ENCODE data around the gene DLEU7. TPM values are rescaled to one million over a fixed set of nuclear protein-coding genes. Genes with fewer than 3 reads are reported as not detected.

Gene DLEU7
- not detected in 2 replicates for total RNA-seq

GRCh38 chr13:50843257-50844083, at the start of gene DLEU7:
Gene DLEU7 (minus strand): TSS chr13:50843692. CDS start chr13:50843646, 46 bp downstream.
- no peak for DNase-seq (ENCODE audit: low read depth)
- Histone ChIP-seq H3K36me3 (ENCODE audit: control insufficient read depth, insufficient read depth, low read length) (no peaks in the 10 kb centered on the region), H3K27me3 (ENCODE audit: control insufficient read depth, insufficient read depth, low read length) (peaks cover 10% of the 10 kb centered on the region), H3K4me3 (ENCODE audit: low read depth, low read length) (peak within 1 kb of the TSS; percentile 24)
- TF ChIP-seq CTCF (IDR thresholded peaks at IDR 0.05; ENCODE audit: insufficient read depth, low read length, poor library complexity, severe bottlenecking), result no peak

- TF ChIP-seq CTCF (IDR thresholded peaks at IDR 0.05; ENCODE audit: insufficient read depth, low read length, poor library complexity, severe bottlenecking), result no peak
- Histone ChIP-seq H3K27me3 (ENCODE audit: control insufficient read depth, insufficient read depth, low read length) (no peaks in the 10 kb centered on the region), H3K36me3 (ENCODE audit: control insufficient read depth, insufficient read depth, low read length) (no peaks in the 10 kb centered on the region), H3K4me3 (ENCODE audit: low read depth, low read length) (no peak overlapping the region)
- no peak for DNase-seq (ENCODE audit: low read depth)
These were observed 48.9 kb upstream of the DLEU7 start for GRCh38 chr13:50892210-50892944.

- TF ChIP-seq CTCF (IDR thresholded peaks at IDR 0.05; ENCODE audit: insufficient read depth, low read length, poor library complexity, severe bottlenecking), result no peak
- Histone ChIP-seq H3K4me3 (ENCODE audit: low read depth, low read length) (no peak overlapping the region), H3K36me3 (ENCODE audit: control insufficient read depth, insufficient read depth, low read length) (no peaks in the 10 kb centered on the region), H3K27me3 (ENCODE audit: control insufficient read depth, insufficient read depth, low read length) (no peaks in the 10 kb centered on the region)
- DNase-seq (ENCODE audit: low read depth), result no peak
These were observed 47.7 kb upstream of the DLEU7 start for GRCh38 chr13:50891206-50891605.

- no peak for DNase-seq (ENCODE audit: low read depth)
- H3K27me3 ChIP-seq (ENCODE audit: control insufficient read depth, insufficient read depth, low read length), result no peaks in the 10 kb centered on the region
- H3K36me3 ChIP-seq (ENCODE audit: control insufficient read depth, insufficient read depth, low read length), result no peaks in the 10 kb centered on the region
- no peak overlapping the region for H3K4me3 ChIP-seq (ENCODE audit: low read depth, low read length)
- no peak for TF ChIP-seq CTCF (IDR thresholded peaks at IDR 0.05; ENCODE audit: insufficient read depth, low read length, poor library complexity, severe bottlenecking)
These were observed 45.8 kb upstream of the DLEU7 start for GRCh38 chr13:50889317-50889716.

GRCh38 chr13:50888362-50888761, 44.9 kb upstream of the DLEU7 start:
- Histone ChIP-seq H3K36me3 (ENCODE audit: control insufficient read depth, insufficient read depth, low read length) (no peaks in the 10 kb centered on the region), H3K27me3 (ENCODE audit: control insufficient read depth, insufficient read depth, low read length) (no peaks in the 10 kb centered on the region), H3K4me3 (ENCODE audit: low read depth, low read length) (no peak overlapping the region)
- TF ChIP-seq CTCF (IDR thresholded peaks at IDR 0.05; ENCODE audit: insufficient read depth, low read length, poor library complexity, severe bottlenecking), result no peak
- DNase-seq (ENCODE audit: low read depth), result no peak

Measured in kidney epithelial cell (primary cell).